ENCODE measurements around the gene PSMG1.
A peak's percentile ranks its signal among the peaks of the same experiment; 100 is the strongest.

- TF ChIP-seq CTCF (IDR thresholded peaks at IDR 0.05) (peak in 1 of 6 experiments; percentile 26), POLR2AphosphoS5 (IDR thresholded peaks at IDR 0.05) (peak; percentile 83 to 93)
Measured at GRCh38 chr21:39183272-39184049, at the start of gene PSMG1.
